Tibial artery (tissue), 4 donors: ENCODE data around the gene CMTM7.

Experiments
- DNase-seq, 2 donors: peaks; one replicate each; pipeline ENCODE4 v3.0.0-alpha.2; 2019
- H3K27ac ChIP-seq, 2 donors: fragments of 200-600 bp; sonication (generic) in 1 of 2; 1 replicate in 1 of 2; 2 replicates in 1 of 2; pipeline ENCODE4 v1.5.1; 2018 to 2019; ENCODE audit warnings: mild to moderate bottlenecking in 1 of 2
- H3K27me3 ChIP-seq, 2 donors: fragments of 200-600 bp; sonication (generic) in 1 of 2; one replicate each; pipeline versions ENCODE4 v1.5.1 to v1.6.0; 2016 to 2019
- H3K36me3 ChIP-seq, 3 donors: fragments of 200-600 bp; sonication (generic) in 2 of 3; one replicate each; pipeline ENCODE4 v1.5.1; 2016 to 2019; ENCODE audit warnings: mild to moderate bottlenecking in 2 of 3
- H3K4me1 ChIP-seq, 4 donors: fragments of 200-600 bp; sonication (generic) in 2 of 4; 1 replicate in 3 of 4; 2 replicates in 1 of 4; pipeline ENCODE4 v1.5.1; 2016 to 2019
- H3K4me3 ChIP-seq, 2 donors: fragments of 200-600 bp; sonication (generic) in 1 of 2; 1 replicate in 1 of 2; 2 replicates in 1 of 2; pipeline ENCODE4 v1.5.1; 2018 to 2019; ENCODE audit warnings: mild to moderate bottlenecking in 2 of 2
- H3K9me3 ChIP-seq, 3 donors: fragments of 200-600 bp; sonication (generic) in 1 of 3; one replicate each; pipeline ENCODE4 v1.5.1; 2016 to 2019
- CTCF ChIP-seq, 2 experiments: fragments of 200-600 bp in 1 of 2; fragments of 450-650 bp in 1 of 2; IDR thresholded peaks; one replicate each; pipeline ENCODE4 v1.5.1; 2017 to 2019; ENCODE audit warnings: antibody characterized with exemption in 2 of 2, mild to moderate bottlenecking in 1 of 2, moderate library complexity in 1 of 2
- intact Hi-C: fragments of 100-400 bp; cut with DNase I; formaldehyde crosslinking; loops from one replicate; pipeline ENCODE4 v1.15.0; 2023; ENCODE audit warnings: low total_unique reads

Gene CMTM7

GRCh38 chr3:32354362-32354778 is 37.3 kb upstream of the CMTM7 start:
- Histone ChIP-seq H3K27ac (no peak overlapping the region), H3K27me3 (no peaks in the 10 kb centered on the region), H3K4me3 (no peak overlapping the region)

GRCh38 chr3:32355751-32356291 is 35.8 kb upstream of the CMTM7 start:
- no peak for DNase-seq
- no peak for TF ChIP-seq CTCF (IDR thresholded peaks at IDR 0.05)
- Histone ChIP-seq H3K27ac (no peak overlapping the region), H3K4me3 (no peak overlapping the region), H3K27me3 (no peaks in the 10 kb centered on the region), H3K36me3 (no peaks in the 10 kb centered on the region), H3K9me3 (no peaks in the 10 kb centered on the region), H3K4me1 (no peaks in the 10 kb centered on the region)
- intact Hi-C loops: no loop called here

More at GRCh38 chr3:32354362-32354778, 37.3 kb upstream of the CMTM7 start:
- DNase-seq: no peak
- intact Hi-C loops: no loop called here
- Histone ChIP-seq H3K4me1 (no peaks in the 10 kb centered on the region), H3K36me3 (no peaks in the 10 kb centered on the region), H3K9me3 (no peaks in the 10 kb centered on the region)
- no peak for TF ChIP-seq CTCF (IDR thresholded peaks at IDR 0.05)

- Histone ChIP-seq H3K36me3 (no peaks in the 10 kb centered on the region), H3K27me3 (no peaks in the 10 kb centered on the region), H3K27ac (no peak overlapping the region), H3K4me3 (no peak overlapping the region), H3K9me3 (no peaks in the 10 kb centered on the region), H3K4me1 (no peaks in the 10 kb centered on the region)
- TF ChIP-seq CTCF (IDR thresholded peaks at IDR 0.05): no peak
- intact Hi-C loops: loop anchor here (10.0 kb wide), 1 partner anchor 305 kb away; no protein-coding TSS in a partner anchor
- DNase-seq: no peak
Measured at GRCh38 chr3:32359766-32360492, 31.7 kb upstream of the CMTM7 start.

GRCh38 chr3:32360493-32360827 is 31.2 kb upstream of the CMTM7 start:
- no peak overlapping the region for H3K27ac ChIP-seq
- TF ChIP-seq CTCF (IDR thresholded peaks at IDR 0.05): no peak
- H3K36me3 ChIP-seq: no peaks in the 10 kb centered on the region
- intact Hi-C loops: loop anchor here (10.0 kb wide), 1 partner anchor 304 kb away; no protein-coding TSS in a partner anchor
- DNase-seq: no peak
- H3K9me3 ChIP-seq: no peaks in the 10 kb centered on the region
- no peaks in the 10 kb centered on the region for H3K4me1 ChIP-seq
- no peaks in the 10 kb centered on the region for H3K27me3 ChIP-seq
- no peak overlapping the region for H3K4me3 ChIP-seq

- H3K27me3 ChIP-seq: no peaks in the 10 kb centered on the region
- H3K9me3 ChIP-seq: no peaks in the 10 kb centered on the region
- no peak for TF ChIP-seq CTCF (IDR thresholded peaks at IDR 0.05)
- peaks cover 0 to 4% (median 0%) of the 10 kb centered on the region in 3 donors for H3K36me3 ChIP-seq
- no peaks in the 10 kb centered on the region for H3K4me1 ChIP-seq
- H3K27ac ChIP-seq: no peak overlapping the region
- intact Hi-C loops: loop anchor here (10.0 kb wide), 1 partner anchor 298 kb away; no protein-coding TSS in a partner anchor
- DNase-seq: no peak
- H3K4me3 ChIP-seq: no peak overlapping the region
Measured at GRCh38 chr3:32366638-32367397, 24.8 kb upstream of the CMTM7 start.
